ENCODE results near the gene NPR3.

NPR3 gene

GRCh38 chr5:32814141-32814540 lies 103.0 kb downstream of the NPR3 start:
- peaks cover 2% of the 10 kb centered on the region for H3K4me1 ChIP-seq (ENCODE audit: control insufficient read depth, insufficient read depth, low read depth, low read length)
- H3K79me1 ChIP-seq (replicated peaks; ENCODE audit: low read length, poor library complexity, severe bottlenecking), result no peaks in the 10 kb centered on the region
- no peak overlapping the region for H3K27ac ChIP-seq (ENCODE audit: low read length, poor library complexity, severe bottlenecking)
- H4K8ac ChIP-seq (ENCODE audit: low read length), result no peak overlapping the region
- no peak overlapping the region for H3K4me2 ChIP-seq (ENCODE audit: low read length, poor library complexity, severe bottlenecking)
- no peak overlapping the region for H2AK5ac ChIP-seq (ENCODE audit: low read length, severe bottlenecking)
- no peaks in the 10 kb centered on the region for H3K9me3 ChIP-seq (ENCODE audit: control insufficient read depth, low read length)
- no peaks in the 10 kb centered on the region for H3K27me3 ChIP-seq (ENCODE audit: control insufficient read depth in 1 of 2, insufficient read depth in 1 of 2, low read length in 2 of 2)
- H3K4me3 ChIP-seq (ENCODE audit: insufficient read depth in 1 of 2, low read depth in 1 of 2, low read length in 2 of 2), result no peak overlapping the region
- no peak overlapping the region for H3K18ac ChIP-seq (ENCODE audit: low read depth in 1 of 2, low read length in 2 of 2)
- H2AFZ ChIP-seq (ENCODE audit: low read depth, low read length), result no peak overlapping the region
- DNase-seq, result no peak
- no peak overlapping the region for H3K4ac ChIP-seq (ENCODE audit: low read depth in 1 of 2, low read length in 2 of 2)
- no peak overlapping the region for H2BK15ac ChIP-seq (ENCODE audit: low read depth, poor library complexity, severe bottlenecking)
- H3K36me3 ChIP-seq (ENCODE audit: control insufficient read depth in 1 of 2, insufficient read depth in 2 of 2, low read depth in 1 of 2, low read length in 2 of 2), result no peaks in the 10 kb centered on the region
- H4K91ac ChIP-seq (ENCODE audit: low read length), result no peak overlapping the region
- H2BK5ac ChIP-seq (ENCODE audit: low read depth, low read length, poor library complexity, severe bottlenecking), result no peak overlapping the region
- no peak overlapping the region for H3K23ac ChIP-seq (ENCODE audit: low read length in 2 of 2)
- no peak overlapping the region for H2BK12ac ChIP-seq (ENCODE audit: low read length in 2 of 2)
- no peak overlapping the region for H2BK120ac ChIP-seq (ENCODE audit: low read depth, low read length)
- no peak overlapping the region for H3K14ac ChIP-seq (ENCODE audit: low read length in 2 of 2)
- no peak overlapping the region for H3K9ac ChIP-seq (ENCODE audit: low read length)

GRCh38 chr5:32814620-32815019 lies 103.5 kb downstream of the NPR3 start:
- H3K27me3 ChIP-seq (ENCODE audit: control insufficient read depth in 1 of 2, insufficient read depth in 1 of 2, low read length in 2 of 2), result no peaks in the 10 kb centered on the region
- no peak overlapping the region for H3K18ac ChIP-seq (ENCODE audit: low read depth in 1 of 2, low read length in 2 of 2)
- H3K9me3 ChIP-seq (ENCODE audit: control insufficient read depth, low read length), result no peaks in the 10 kb centered on the region
- no peak overlapping the region for H2BK12ac ChIP-seq (ENCODE audit: low read length in 2 of 2)
- no peak overlapping the region for H3K14ac ChIP-seq (ENCODE audit: low read length in 2 of 2)
- H3K23ac ChIP-seq (ENCODE audit: low read length in 2 of 2), result no peak overlapping the region
- no peak overlapping the region for H2AK5ac ChIP-seq (ENCODE audit: low read length, severe bottlenecking)
- H3K79me1 ChIP-seq (replicated peaks; ENCODE audit: low read length, poor library complexity, severe bottlenecking), result no peaks in the 10 kb centered on the region
- no peak overlapping the region for H2BK5ac ChIP-seq (ENCODE audit: low read depth, low read length, poor library complexity, severe bottlenecking)
- H3K4me3 ChIP-seq (ENCODE audit: insufficient read depth in 1 of 2, low read depth in 1 of 2, low read length in 2 of 2), result no peak overlapping the region
- no peak overlapping the region for H3K27ac ChIP-seq (ENCODE audit: low read length, poor library complexity, severe bottlenecking)
- H2BK120ac ChIP-seq (ENCODE audit: low read depth, low read length), result no peak overlapping the region
- H3K4ac ChIP-seq (ENCODE audit: low read depth in 1 of 2, low read length in 2 of 2), result no peak overlapping the region
- H3K9ac ChIP-seq (ENCODE audit: low read length), result no peak overlapping the region
- DNase-seq, result no peak
- no peak overlapping the region for H4K91ac ChIP-seq (ENCODE audit: low read length)
- no peak overlapping the region for H2BK15ac ChIP-seq (ENCODE audit: low read depth, poor library complexity, severe bottlenecking)
- peaks cover 2% of the 10 kb centered on the region for H3K4me1 ChIP-seq (ENCODE audit: control insufficient read depth, insufficient read depth, low read depth, low read length)
- no peak overlapping the region for H3K4me2 ChIP-seq (ENCODE audit: low read length, poor library complexity, severe bottlenecking)
- no peaks in the 10 kb centered on the region for H3K36me3 ChIP-seq (ENCODE audit: control insufficient read depth in 1 of 2, insufficient read depth in 2 of 2, low read depth in 1 of 2, low read length in 2 of 2)
- H4K8ac ChIP-seq (ENCODE audit: low read length), result no peak overlapping the region
- no peak overlapping the region for H2AFZ ChIP-seq (ENCODE audit: low read depth, low read length)

GRCh38 chr5:32827981-32828380 lies 116.9 kb downstream of the NPR3 start:
- WGBS, result 81% methylated on average over 1 of the region's 1 CpG
- DNase-seq, result no peak
- H3K79me1 ChIP-seq (replicated peaks; ENCODE audit: low read length, poor library complexity, severe bottlenecking), result no peaks in the 10 kb centered on the region

GRCh38 chr5:32828492-32828891 lies 117.4 kb downstream of the NPR3 start:
- H2BK12ac ChIP-seq (ENCODE audit: low read length in 2 of 2), result no peak overlapping the region
- H2AFZ ChIP-seq (ENCODE audit: low read depth, low read length), result no peak overlapping the region
- no peak overlapping the region for H3K14ac ChIP-seq (ENCODE audit: low read length in 2 of 2)
- H3K4ac ChIP-seq (ENCODE audit: low read depth in 1 of 2, low read length in 2 of 2), result no peak overlapping the region
- no peak overlapping the region for H3K18ac ChIP-seq (ENCODE audit: low read depth in 1 of 2, low read length in 2 of 2)
- H2BK120ac ChIP-seq (ENCODE audit: low read depth, low read length), result no peak overlapping the region
- no peak overlapping the region for H3K9ac ChIP-seq (ENCODE audit: low read length)
- no peak overlapping the region for H4K91ac ChIP-seq (ENCODE audit: low read length)
- H3K23ac ChIP-seq (ENCODE audit: low read length in 2 of 2), result no peak overlapping the region
- no peak for DNase-seq
- no peak overlapping the region for H4K8ac ChIP-seq (ENCODE audit: low read length)
- H3K9me3 ChIP-seq (ENCODE audit: control insufficient read depth, low read length), result no peaks in the 10 kb centered on the region
- H3K4me3 ChIP-seq (ENCODE audit: insufficient read depth in 1 of 2, low read depth in 1 of 2, low read length in 2 of 2), result no peak overlapping the region
- no peak overlapping the region for H2BK5ac ChIP-seq (ENCODE audit: low read depth, low read length, poor library complexity, severe bottlenecking)
- H3K27me3 ChIP-seq (ENCODE audit: control insufficient read depth in 1 of 2, insufficient read depth in 1 of 2, low read length in 2 of 2), result no peaks in the 10 kb centered on the region
- H2AK5ac ChIP-seq (ENCODE audit: low read length, severe bottlenecking), result no peak overlapping the region
- H3K4me2 ChIP-seq (ENCODE audit: low read length, poor library complexity, severe bottlenecking), result no peak overlapping the region
- H3K36me3 ChIP-seq (ENCODE audit: control insufficient read depth in 1 of 2, insufficient read depth in 2 of 2, low read depth in 1 of 2, low read length in 2 of 2), result no peaks in the 10 kb centered on the region
- peaks cover 3% of the 10 kb centered on the region for H3K4me1 ChIP-seq (ENCODE audit: control insufficient read depth, insufficient read depth, low read depth, low read length)
- H3K27ac ChIP-seq (ENCODE audit: low read length, poor library complexity, severe bottlenecking), result no peak overlapping the region
- no peak overlapping the region for H2BK15ac ChIP-seq (ENCODE audit: low read depth, poor library complexity, severe bottlenecking)
- H3K79me1 ChIP-seq (replicated peaks; ENCODE audit: low read length, poor library complexity, severe bottlenecking), result no peaks in the 10 kb centered on the region
- 66% methylated on average over 2 of the region's 2 CpGs for WGBS

More at GRCh38 chr5:32827981-32828380, 116.9 kb downstream of the NPR3 start:
- H3K4me1 ChIP-seq (ENCODE audit: control insufficient read depth, insufficient read depth, low read depth, low read length), result peaks cover 3% of the 10 kb centered on the region
- H3K27ac ChIP-seq (ENCODE audit: low read length, poor library complexity, severe bottlenecking), result no peak overlapping the region
- H3K4me3 ChIP-seq (ENCODE audit: insufficient read depth in 1 of 2, low read depth in 1 of 2, low read length in 2 of 2), result no peak overlapping the region
- no peak overlapping the region for H4K91ac ChIP-seq (ENCODE audit: low read length)
- H3K23ac ChIP-seq (ENCODE audit: low read length in 2 of 2), result no peak overlapping the region
- H3K27me3 ChIP-seq (ENCODE audit: control insufficient read depth in 1 of 2, insufficient read depth in 1 of 2, low read length in 2 of 2), result no peaks in the 10 kb centered on the region
- no peak overlapping the region for H2AK5ac ChIP-seq (ENCODE audit: low read length, severe bottlenecking)
- no peak overlapping the region for H4K8ac ChIP-seq (ENCODE audit: low read length)
- no peak overlapping the region for H3K14ac ChIP-seq (ENCODE audit: low read length in 2 of 2)
- H3K18ac ChIP-seq (ENCODE audit: low read depth in 1 of 2, low read length in 2 of 2), result no peak overlapping the region
- no peak overlapping the region for H3K4me2 ChIP-seq (ENCODE audit: low read length, poor library complexity, severe bottlenecking)
- H3K9ac ChIP-seq (ENCODE audit: low read length), result no peak overlapping the region
- H2BK15ac ChIP-seq (ENCODE audit: low read depth, poor library complexity, severe bottlenecking), result no peak overlapping the region
- no peak overlapping the region for H2BK12ac ChIP-seq (ENCODE audit: low read length in 2 of 2)
- H3K4ac ChIP-seq (ENCODE audit: low read depth in 1 of 2, low read length in 2 of 2), result no peak overlapping the region
- no peak overlapping the region for H2BK120ac ChIP-seq (ENCODE audit: low read depth, low read length)
- H2BK5ac ChIP-seq (ENCODE audit: low read depth, low read length, poor library complexity, severe bottlenecking), result no peak overlapping the region
- no peaks in the 10 kb centered on the region for H3K9me3 ChIP-seq (ENCODE audit: control insufficient read depth, low read length)
- H3K36me3 ChIP-seq (ENCODE audit: control insufficient read depth in 1 of 2, insufficient read depth in 2 of 2, low read depth in 1 of 2, low read length in 2 of 2), result no peaks in the 10 kb centered on the region
- H2AFZ ChIP-seq (ENCODE audit: low read depth, low read length), result no peak overlapping the region

Measured in mesenchymal stem cell (in vitro differentiated cells and primary cell).